Measurements from ENCODE around the gene CAMK2B.
A peak's percentile ranks its signal among the peaks of the same experiment; 100 is the strongest.

Gene CAMK2B

DNA sequence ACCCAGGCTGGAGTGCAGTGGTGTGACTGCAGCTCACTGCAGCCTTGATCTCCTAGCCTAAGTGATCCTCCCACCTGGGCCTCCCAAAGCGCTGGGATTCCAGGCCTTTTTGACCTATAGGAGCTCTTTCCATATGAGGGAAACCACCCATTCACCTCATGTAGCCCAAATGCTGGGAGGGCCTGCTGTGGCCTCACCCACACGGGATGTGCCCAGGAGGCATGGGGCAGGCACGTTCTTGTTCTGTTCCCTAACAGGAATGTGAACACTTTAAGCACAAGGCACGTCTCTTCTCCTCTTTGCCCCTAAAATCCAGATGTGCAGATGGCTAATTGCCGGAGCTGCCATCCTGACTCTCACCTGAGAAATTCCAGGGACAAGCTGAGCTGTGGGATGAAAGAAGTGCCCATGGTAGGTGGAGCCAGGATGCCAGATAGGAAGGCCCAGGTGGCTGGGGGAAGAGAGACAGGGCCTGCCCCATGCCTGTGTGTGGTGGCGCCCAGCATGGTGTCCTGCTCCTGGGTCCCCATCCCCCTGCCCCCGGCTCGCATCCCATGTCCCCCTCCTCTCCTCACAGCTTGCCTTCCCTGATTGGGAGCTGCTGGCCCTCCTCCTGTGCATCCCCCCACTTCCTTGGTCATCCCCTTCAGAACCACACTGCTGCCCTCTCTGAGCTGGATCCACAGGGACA, 17.3 kb downstream of the CAMK2B start:
- DNase-seq = no peak

- DNase-seq = peak in 2 of 3 experiments; percentile 56 to 79
These were observed 18.0 kb downstream of the CAMK2B start for GRCh38 chr7:44307301-44307900.

DNA sequence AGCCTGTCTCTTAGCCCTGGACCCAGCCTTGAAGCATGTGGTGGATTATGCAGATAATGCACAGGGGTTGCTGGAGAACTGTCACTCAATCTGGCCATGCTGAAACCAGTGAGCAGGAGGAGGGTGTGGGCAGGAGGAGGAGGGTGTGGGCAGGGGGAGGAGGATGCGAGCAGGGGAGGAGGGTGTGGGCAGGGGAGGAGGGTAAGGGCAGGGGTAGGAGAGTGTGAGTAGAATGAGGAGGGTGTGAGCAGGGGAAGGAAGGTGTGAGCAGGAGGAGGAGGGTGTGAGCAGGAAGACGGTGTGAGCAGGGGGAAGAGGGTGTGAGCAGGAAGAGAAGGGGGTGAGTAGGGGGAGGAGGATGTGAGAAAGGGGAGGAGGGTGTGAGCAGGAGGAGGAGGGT, 18.8 kb downstream of the CAMK2B start:
- no peak for DNase-seq

DNA sequence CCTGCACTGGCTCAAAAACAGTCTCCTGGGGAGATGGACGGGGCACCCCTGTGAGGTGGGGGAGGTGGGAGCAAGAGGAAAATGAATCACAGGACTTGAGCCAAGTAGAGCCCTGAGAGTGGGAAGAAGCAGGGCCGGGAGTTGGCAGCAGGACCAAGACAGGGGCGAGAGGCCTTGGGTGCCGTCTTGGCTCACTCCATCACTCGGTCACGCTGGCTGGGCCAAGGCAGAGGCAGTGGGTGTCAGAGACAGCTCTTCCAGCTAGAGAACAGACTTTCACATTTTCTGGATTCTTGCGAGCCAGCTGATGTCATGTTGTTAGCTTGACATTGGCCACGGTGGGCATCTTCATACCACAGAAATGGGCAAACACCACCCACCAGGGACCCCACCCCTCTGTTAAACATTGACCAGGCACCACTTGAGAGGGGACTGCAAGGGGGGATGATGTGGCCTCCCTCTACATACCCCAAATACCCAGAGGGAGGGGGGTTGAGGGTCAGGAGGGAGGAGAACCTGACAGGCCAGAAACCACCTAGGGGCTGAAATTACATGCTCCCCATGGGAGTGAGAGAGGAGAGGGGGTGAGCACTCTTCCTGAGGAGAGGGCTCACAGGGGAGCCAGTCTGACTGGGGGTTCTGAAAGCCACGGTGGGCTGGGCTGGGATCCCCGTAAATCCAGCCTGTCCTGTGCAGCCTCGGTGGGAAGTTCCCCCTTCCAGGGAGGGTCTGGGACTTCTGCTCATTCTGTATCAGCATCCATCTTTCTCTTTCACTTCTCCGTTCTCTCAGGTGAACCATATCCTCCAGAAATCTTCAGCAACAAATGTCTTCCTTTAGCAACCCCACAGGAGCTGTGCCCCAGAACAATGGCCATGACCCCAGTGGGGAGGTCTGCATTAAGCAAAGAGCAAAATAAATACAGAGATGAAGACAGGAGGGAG, 19.6 kb downstream of the CAMK2B start:
- no peak for DNase-seq

GRCh38 chr7:44294325-44295069, 30.9 kb downstream of the CAMK2B start:
- DNase-seq = no peak

- no peak for DNase-seq
These were observed 31.7 kb downstream of the CAMK2B start for GRCh38 chr7:44293561-44294324.

DNA sequence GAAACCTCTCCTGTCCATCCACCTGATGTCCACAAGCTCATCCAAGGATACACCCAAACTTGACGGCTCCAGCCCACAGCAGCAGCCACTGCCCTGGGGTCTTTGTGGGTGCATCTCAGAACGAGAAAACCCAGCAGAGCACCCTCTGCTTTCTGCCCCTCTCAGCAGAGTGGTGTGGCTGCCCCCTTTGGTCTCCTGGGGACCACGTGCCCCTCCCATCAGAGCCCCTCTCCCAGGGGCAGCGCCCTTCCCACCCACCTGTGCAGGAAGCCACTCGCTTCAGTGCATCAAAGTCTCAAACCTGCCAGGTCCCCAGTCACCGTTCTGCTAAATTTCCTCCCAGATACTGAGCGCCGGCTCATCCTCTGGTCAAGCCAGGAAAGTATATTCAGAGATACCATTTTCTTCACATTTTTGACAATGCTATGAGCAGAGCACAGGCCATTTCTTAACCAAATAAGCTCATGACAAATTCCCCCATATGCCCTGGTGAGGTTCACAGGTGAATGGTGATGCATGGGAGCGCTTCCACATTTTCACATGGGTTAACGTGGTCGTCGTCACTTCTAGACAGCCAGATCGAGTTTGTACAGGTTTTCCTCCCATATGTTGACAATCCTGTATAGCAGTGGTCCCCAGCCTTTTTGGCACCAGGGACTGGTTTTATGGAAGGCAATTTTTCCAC, 32.4 kb downstream of the CAMK2B start:
- DNase-seq = no peak

DNA sequence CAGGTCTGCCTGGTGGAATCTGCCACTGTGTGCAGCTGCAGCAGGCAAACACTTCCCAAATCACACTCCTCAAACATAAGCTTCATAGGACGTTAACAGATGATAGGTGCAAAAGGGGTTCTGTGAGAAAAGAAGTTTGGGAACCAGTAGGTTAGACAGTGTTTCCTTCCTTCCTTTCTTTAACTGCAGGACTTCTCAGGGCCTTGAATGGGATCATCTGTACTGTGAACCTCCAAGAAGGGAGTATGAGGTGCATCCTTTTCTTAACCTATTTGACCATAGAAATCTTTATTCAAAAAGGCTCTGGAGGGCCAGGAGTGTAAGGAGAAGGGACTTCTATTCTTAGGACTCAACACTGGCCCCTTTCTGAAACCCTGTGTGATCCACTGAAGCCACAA, 33.0 kb downstream of the CAMK2B start:
- DNase-seq = no peak

DNA sequence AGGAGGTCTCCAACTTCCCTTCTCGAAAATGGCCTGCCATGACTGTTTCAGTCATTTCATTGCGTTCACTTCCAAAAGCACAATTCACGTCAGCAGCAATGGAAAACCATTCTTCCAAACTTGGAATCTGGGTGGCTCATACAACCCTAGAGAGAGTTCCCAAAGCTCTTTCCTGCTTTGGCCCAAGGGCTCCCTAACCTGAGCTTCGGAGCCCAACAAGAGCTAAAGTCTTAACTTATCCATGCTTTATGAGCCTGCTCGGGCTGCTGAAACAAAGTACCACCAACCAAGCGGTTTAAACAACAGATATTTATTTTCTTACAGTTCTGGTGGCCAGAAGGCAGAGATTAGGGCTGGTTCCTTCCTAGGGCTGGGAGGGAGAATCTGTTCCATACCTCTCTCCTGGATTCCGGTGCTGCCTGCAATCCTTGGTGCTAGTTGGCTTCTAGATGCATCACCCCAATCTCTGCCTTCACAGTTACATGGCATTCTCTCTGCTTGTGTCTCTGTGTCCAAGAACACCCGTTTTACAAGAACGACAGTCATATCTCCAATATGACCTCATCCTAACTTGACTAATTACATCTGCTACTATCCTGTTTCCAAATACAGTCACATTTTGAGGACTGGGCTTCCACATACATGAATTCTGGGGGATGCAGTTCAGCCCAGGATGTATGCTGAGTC, 33.5 kb downstream of the CAMK2B start:
- DNase-seq = no peak

DNA sequence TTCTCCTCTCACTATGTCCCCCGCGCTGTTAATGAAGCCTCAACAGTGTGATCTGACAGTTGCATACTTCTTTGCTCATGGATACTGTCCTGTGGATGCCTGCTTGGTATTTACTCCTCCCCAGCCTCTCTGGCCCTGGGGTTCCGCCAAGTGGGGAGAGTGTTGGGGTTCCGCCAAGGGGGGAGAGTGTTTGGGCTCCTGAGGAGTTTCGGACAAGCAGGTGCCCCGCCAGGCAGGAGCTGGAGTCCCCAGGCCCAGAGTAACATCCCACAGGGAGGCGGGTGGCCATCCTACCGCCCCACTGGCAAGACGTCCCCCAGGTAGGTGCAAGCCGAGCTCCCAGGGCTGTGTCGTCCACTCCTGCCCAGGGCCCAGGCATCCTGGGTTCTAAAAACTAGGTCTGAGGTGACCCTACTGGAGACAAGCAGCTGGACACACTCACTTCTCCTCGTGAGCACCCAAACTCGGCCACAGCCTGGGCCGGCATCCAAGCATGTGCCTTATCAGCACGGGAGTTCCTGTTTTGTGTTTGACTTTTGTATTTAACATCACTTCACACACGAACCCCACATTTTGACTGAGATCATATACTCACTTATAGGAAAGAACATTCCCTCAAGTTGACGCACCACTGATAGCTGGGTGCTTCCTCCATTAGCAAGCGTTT, 34.2 kb downstream of the CAMK2B start:
- no peak for DNase-seq

DNA sequence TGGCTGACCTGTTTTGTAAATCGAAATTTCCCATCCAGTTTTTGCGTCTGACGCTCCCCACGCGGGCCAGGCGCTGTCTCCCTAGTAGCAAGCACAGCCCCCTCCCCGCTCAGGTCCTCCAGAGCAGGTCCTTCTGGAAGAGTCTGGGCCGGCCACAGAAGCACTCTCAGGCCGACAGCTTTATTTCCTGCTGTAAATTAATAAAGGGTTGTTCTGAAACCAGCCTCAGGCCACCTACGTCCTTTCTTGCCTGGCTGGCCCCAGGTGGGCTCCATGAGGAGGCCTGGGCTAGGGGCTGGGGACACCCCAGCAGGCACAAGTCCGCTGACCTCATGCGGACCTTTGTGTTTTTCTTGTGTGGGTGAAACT, 35.2 kb downstream of the CAMK2B start:
- peak in 1 of 3 experiments; percentile 17 for DNase-seq

DNA sequence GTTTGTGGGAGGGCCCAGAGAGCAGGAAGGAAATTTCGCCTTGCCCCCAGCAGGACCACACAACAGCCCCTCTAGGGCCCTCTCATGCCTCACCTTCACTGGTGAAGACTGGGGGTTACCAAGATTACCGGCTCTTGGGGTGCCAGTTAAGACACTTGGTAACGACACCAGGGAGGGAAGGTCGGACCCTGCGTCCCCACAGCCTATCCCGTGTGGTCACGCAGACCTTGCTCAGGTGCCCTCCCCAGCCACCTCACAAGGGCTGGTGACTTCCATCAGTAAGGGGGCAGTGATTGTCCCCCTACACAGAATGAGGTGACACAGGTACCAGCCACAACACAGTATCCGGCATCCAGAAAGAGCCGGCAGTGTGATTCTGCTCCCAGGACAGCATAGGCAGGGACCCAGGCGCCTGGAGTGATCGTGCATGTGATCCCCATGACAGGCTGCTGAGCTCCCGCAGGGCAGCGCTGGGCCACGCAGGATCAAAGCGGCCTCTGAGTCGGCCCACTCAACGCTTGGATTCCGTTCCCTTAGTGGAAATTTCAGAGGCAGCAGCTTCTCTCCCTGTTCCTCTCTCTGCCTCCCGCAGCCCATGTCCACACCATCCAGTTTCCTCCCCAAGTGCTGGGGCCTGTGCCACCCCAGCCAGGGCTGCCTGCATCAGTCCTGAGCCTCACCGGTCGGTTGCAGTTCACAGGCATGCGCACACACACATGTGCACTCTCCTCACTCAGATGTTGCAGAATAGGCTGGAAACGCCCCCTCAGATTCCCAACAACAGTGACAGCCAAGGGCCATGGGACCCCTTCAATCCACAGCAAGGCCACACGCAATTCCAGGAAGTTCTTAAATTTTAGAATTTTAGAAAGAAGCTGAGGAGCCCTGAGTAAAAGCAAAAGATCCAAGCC, 35.8 kb downstream of the CAMK2B start:
- no peak for DNase-seq

DNA sequence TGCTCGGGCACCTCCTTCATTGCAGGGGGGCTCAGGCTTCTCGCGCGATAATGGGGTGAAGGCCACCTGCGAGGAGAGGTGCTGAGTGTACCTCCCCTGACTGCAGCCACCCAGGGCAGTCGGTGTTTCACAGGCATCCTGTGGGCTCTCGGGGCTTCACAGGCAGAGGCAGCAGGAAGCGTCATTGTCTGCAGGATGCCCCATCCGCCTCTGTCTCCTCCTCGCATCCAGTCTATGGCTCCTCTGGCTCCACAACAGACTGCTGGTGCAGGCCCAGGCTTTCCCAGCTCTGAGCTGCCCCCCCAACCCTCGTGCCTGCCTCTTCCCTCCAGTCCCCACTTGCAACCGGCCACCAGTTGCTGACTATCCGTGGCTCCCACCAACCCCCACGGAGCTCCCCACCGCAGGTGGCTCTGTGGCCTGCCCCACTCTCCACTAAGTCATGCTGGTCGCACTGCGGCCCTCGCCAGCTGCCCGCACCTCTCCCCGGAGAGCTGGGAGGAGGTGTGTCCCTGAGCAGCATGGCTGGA, 36.5 kb downstream of the CAMK2B start:
- DNase-seq = no peak

GRCh38 chr7:44288381-44288685, 37.1 kb downstream of the CAMK2B start:
- DNase-seq = no peak

- no peak for DNase-seq
These were observed 37.7 kb downstream of the CAMK2B start for GRCh38 chr7:44287488-44288380.

- no peak for DNase-seq
These were observed 38.5 kb downstream of the CAMK2B start for GRCh38 chr7:44286618-44287487.

- DNase-seq = no peak
These were observed 39.2 kb downstream of the CAMK2B start for GRCh38 chr7:44286182-44286617.

Measured in NCI-H1417 (cell line).